ENCODE data around the gene P2RX2. TPM values are rescaled to one million over a fixed set of nuclear protein-coding genes. Genes with fewer than 3 reads are reported as not detected.
A peak's percentile ranks its signal among the peaks of the same experiment; 100 is the strongest.

Gene P2RX2
- total RNA-seq, 4 donors from 2014 or later: 0.74 to 2.8 TPM; not detected in 2

GRCh38 chr12:132578826-132579225, 39.8 kb upstream of the P2RX2 start:
- DNase-seq (ENCODE audit: low spot score) (no peak), ATAC-seq (ENCODE audit: low FRiP score) (no peak)
- TF ChIP-seq CTCF (IDR thresholded peaks at IDR 0.05): no peak

DNA sequence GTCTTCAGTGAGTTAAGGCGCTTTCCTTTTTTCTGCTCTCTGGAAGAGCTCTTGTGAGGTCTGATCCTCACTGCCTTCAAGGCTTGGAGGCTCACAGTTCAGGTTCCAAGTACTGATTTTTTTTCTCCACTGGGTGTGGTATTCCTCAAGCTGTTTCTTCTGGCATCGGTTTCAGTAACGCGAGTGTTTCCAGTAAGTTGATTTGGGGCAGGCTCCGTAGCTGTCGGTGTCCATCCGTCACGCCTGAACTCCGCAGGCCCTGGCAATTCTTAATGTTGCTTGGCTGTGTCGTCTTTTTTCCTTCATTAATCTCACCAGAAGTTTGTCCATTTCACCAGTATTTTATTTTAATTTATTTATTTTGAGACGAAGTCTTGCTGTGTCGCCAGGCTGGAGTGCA, 38.8 kb upstream of the P2RX2 start:
- no peak for TF ChIP-seq CTCF (IDR thresholded peaks at IDR 0.05)
- DNase-seq (ENCODE audit: low spot score) (no peak), ATAC-seq (ENCODE audit: low FRiP score) (no peak)

DNA sequence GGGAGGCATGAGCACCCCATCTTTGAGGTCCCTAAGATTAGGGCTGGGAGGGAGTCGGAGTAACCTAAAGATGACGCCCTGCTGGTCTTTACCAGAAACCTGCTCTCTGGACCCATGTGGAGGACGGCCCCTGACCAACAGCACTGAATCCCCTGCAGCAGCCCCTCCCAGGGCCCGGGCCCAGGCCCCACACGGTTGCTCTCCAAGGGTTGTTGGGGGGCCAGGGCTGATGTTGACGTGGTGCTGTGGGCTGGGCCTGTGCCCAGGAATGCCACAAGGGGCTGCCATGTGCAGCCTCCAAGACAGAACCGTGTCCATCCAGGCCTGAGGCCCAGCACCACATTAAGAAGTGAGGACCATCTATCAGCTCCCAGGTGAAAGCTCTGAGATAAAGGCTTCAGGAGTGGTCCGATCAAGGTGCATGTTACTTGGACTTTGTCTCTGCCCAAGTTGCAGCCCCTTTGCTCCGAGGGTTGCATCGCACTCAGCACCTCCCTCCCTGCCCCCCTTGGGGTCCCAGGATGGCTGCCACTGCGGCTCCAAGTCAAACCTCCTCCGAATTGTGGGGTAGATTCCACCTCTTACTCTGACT, 37.8 kb upstream of the P2RX2 start:
- no peak for DNase-seq (ENCODE audit: low spot score)
- no peak for ATAC-seq (ENCODE audit: low FRiP score)
- TF ChIP-seq CTCF (IDR thresholded peaks at IDR 0.05): no peak

DNA sequence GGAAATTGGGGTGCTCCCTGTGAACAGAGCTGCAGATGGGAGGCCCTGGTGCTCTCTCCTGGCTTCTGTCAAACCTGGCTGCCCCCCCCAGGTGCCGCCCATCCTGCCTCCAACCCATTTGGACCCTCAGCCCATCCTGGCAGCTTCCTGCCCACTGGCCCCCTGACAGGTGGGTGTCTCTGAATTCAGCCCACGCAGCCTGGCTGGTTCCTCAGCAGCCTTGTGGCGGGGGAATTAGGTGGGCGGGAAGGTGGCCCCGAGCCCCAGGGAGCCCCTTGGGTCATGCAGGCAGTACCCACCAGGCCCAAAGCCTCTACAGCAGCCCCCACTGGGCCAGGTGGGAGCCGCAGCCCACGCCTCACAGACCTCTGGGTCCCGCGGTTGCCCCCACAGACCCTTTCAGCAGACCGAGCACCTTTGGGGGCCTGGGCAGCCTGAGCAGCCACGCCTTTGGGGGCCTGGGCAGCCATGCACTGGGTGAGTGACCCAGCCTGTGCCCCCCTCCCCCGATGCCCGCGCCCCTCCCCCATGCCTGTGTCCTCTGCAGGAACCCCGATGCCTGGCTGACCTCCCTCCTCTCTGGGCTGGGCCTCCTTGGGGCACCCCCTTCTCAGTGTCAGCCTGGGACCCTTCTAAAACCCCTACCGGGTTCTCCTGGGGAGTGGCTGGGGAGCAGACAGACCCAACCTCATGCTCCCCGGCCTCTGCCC, 37.1 kb upstream of the P2RX2 start:
- no peak for TF ChIP-seq CTCF (IDR thresholded peaks at IDR 0.05)
- DNase-seq (ENCODE audit: low spot score) (no peak), ATAC-seq (ENCODE audit: low FRiP score) (no peak)

GRCh38 chr12:132582058-132582420, 36.5 kb upstream of the P2RX2 start:
- no peak for TF ChIP-seq CTCF (IDR thresholded peaks at IDR 0.05)
- ATAC-seq (ENCODE audit: low FRiP score) (peak; percentile 31), DNase-seq (ENCODE audit: low spot score) (no peak)

DNA sequence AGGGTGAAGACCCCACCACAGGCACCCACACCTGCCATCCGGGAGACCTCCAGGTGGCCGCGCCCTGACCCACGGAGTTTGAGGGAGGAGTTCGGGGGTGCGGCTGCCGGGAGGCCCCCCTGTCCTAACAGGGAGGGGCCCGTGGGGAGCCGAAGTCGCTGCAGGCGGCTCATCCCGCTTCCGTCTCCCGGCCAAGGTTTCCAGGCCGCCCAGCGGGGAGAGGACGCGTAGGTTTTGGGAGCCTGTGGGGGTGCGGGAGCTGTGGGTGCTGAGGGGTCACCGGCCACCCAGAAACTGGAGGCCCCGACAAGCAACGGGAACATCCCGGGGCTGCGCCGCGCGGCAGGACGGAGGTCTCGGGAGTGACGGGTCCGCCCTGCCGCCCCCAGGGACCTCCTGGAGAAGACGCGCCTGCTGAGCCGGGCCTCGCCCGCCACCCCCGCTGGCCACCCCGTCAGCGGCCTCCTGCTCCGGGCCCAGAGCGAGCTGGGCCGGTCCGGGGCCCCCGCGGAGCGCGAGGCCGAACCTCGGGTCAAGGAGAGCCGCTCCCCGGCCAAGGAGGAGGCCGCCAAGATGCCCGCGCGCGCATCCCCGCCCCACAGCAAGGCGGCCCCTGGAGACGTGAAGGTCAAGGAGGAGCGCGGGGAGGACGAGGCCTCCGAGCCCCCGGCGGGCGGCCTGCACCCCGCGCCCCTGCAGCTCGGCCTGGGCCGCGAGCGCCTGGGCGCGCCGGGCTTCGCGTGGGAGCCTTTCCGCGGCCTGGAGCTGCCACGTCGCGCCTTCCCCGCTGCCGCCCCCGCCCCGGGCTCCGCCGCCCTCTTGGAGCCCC, 35.8 kb upstream of the P2RX2 start:
- ATAC-seq (ENCODE audit: low FRiP score) (no peak), DNase-seq (ENCODE audit: low spot score) (no peak)
- no peak for TF ChIP-seq CTCF (IDR thresholded peaks at IDR 0.05)

All from omental fat pad (tissue), 4 donors.